ENCODE results near the gene SYNGR1.

Gene SYNGR1

DNA sequence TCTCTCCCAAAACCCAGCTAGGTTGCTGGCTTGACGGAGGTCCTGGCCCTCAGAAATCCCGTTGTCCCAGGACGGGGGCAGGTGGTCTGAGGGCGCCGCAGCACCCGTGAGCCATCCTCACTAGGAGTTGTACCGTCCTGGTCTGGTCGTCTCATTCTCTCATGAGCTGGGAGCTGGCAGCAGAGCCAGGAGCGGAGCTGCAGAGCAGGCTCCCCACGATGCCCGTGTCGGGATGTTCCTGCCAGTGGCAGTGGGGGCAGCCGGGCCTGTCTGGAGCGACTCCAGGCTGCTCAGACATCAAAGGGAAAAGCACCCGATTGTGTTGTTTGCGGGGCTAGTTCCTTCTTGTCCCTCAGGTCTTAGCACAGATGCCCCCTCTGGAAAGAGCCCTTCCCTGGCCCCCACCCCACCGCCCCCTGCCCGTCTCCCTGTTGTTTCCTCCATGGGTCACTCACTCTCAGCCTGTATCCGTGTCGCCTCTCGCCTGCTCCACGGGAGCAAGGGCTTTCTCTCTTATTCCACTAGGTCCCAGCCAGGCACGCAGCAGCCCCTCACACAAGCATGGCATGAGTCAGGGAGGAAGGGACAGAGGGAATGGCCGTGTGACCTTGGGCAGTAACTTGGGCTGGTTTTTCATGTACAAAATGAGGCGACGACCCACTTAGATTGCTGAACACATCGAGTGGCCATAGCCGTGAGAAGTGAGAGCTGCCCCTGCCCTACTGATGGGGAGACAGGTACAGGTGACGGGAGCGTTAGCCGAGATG, 83.9 kb downstream of the SYNGR1 start:
- no peak for DNase-seq

DNA sequence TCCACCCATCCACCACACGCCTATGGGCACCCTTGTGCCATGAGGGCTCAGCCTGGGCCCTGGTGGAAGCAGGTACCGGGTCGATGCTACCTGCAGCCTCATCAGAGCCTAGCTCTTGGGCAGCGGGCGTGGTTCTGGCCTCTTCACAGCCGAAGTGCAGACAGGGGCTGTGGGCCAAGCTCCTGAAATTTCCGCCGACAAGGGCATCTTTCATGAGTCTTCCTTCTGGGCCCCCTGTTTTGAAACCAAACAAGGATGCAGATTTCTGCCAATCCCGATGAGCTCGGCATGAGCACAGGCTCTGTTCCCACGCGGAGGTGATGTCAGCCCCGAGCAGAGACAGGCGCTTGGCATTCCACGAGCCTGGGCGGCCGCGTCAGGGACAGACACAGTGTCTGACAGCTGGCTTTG, 84.5 kb downstream of the SYNGR1 start:
- DNase-seq: no peak

DNA sequence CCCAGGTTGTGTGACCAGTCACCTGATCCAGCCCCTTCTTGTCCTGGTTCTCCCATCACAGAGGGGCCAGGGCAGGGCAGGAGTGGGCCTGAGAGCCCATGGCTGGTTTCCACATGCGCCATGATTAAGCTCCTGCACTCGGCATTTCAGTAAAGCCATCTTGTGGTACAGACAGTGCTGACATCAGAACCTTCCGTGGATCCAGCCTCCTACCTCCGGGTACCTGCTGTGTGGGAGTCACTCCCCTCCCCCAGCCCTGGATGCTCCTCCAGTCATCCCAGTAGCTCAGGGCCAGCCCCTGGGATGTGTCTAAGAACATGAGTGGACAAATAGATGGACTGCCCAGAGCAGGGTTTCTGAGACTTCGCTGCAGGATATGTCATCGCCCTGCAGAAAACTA, 84.9 kb downstream of the SYNGR1 start:
- DNase-seq: no peak

Data from Kasumi-1 (cell line).